Brain microvascular endothelial cell (primary cell): Measurements from ENCODE around the gene E2F2.

Source experiments
- DNase-seq: peaks from one replicate; pipeline ENCODE4 v3.0.0-alpha.2; 2020
- H3K27ac ChIP-seq: fragments of 250-450 bp; sonication (Bioruptor Pico); 2 replicates; pipeline ENCODE4 v1.5.1; 2020; ENCODE audit warnings: mild to moderate bottlenecking, moderate library complexity
- H3K27me3 ChIP-seq: fragments of 250-450 bp; sonication (Bioruptor Pico); replicated peaks from 2 replicates; pipeline ENCODE4 v1.5.1; 2020; ENCODE audit warnings: mild to moderate bottlenecking
- H3K36me3 ChIP-seq: fragments of 250-450 bp; sonication (Bioruptor Pico); replicated peaks from 2 replicates; pipeline ENCODE4 v1.5.1; 2020; ENCODE audit warnings: mild to moderate bottlenecking
- H3K4me3 ChIP-seq: 2 replicates; pipeline ENCODE4 v1.5.1; 2011; ENCODE audit warnings: low read depth, mild to moderate bottlenecking, control low read depth, low read length, moderate library complexity
- CTCF ChIP-seq: IDR thresholded peaks from 2 replicates; pipeline ENCODE4 v1.5.1; 2011; ENCODE audit warnings: low read depth, mild to moderate bottlenecking, moderate library complexity, low read length, control low read depth, inconsistent platforms; ENCODE audit errors: missing control alignments
- in situ Hi-C: cut with HindIII; loops from 2 replicates; pipeline ENCODE4 v1.10.0; 2017; ENCODE audit warnings: low sequenced_read_pairs, low pct_ligation_motif_present

Gene E2F2

GRCh38 chr1:23471473-23472075 lies 59.5 kb downstream of the E2F2 start:
- in situ Hi-C loops, result no loop called here
- H3K27me3 ChIP-seq, result no peaks in the 10 kb centered on the region
- no peak for DNase-seq
- no peaks in the 10 kb centered on the region for H3K36me3 ChIP-seq
- no peak overlapping the region for H3K4me3 ChIP-seq
- no peak overlapping the region for H3K27ac ChIP-seq
- TF ChIP-seq CTCF, result no peak

- Histone ChIP-seq H3K36me3 (no peaks in the 10 kb centered on the region), H3K4me3 (no peak overlapping the region), H3K27ac (no peak overlapping the region), H3K27me3 (no peaks in the 10 kb centered on the region)
- TF ChIP-seq CTCF, result no peak
- in situ Hi-C loops, result no loop called here
- peak; percentile 16 for DNase-seq
These were observed 60.6 kb downstream of the E2F2 start for GRCh38 chr1:23470282-23471070.

- Histone ChIP-seq H3K27ac (no peak overlapping the region), H3K4me3 (no peak overlapping the region), H3K36me3 (no peaks in the 10 kb centered on the region), H3K27me3 (no peaks in the 10 kb centered on the region)
- no peak for TF ChIP-seq CTCF
- in situ Hi-C loops, result no loop called here
- no peak for DNase-seq
These were observed 61.6 kb downstream of the E2F2 start for GRCh38 chr1:23469372-23469982.

GRCh38 chr1:23466423-23466989 lies 64.5 kb downstream of the E2F2 start:
- Histone ChIP-seq H3K27me3 (no peaks in the 10 kb centered on the region), H3K4me3 (no peak overlapping the region), H3K27ac (no peak overlapping the region), H3K36me3 (no peaks in the 10 kb centered on the region)
- no peak for TF ChIP-seq CTCF
- in situ Hi-C loops, result no loop called here
- DNase-seq, result no peak

- no peak overlapping the region for H3K4me3 ChIP-seq
- H3K27me3 ChIP-seq, result no peaks in the 10 kb centered on the region
- H3K27ac ChIP-seq, result no peak overlapping the region
- no peak for DNase-seq
- in situ Hi-C loops, result no loop called here
- H3K36me3 ChIP-seq, result no peaks in the 10 kb centered on the region
- no peak for TF ChIP-seq CTCF
These were observed 67.7 kb downstream of the E2F2 start for GRCh38 chr1:23463286-23463685.
